IPS-20b (cell line): Measurements from ENCODE around the gene THSD4.
"Not testable (repeated sequence)": the region's sequence is repeated elsewhere in the genome, so short reads cannot be mapped to it uniquely, and the experiment has no call there.

ENCODE experiments used
- H3K27ac ChIP-seq: one replicate; pipeline ENCODE4 v1.5.1; 2013; ENCODE audit warnings: low read length
- H3K27me3 ChIP-seq: 2 replicates; pipeline ENCODE4 v1.6.1; 2013; ENCODE audit warnings: mild to moderate bottlenecking, low read length, inconsistent platforms; ENCODE audit not compliant: insufficient read depth
- H3K36me3 ChIP-seq: 2 replicates; pipeline ENCODE4 v1.6.1; 2013; ENCODE audit warnings: low read depth, mild to moderate bottlenecking, inconsistent platforms, low read length, moderate library complexity; ENCODE audit not compliant: insufficient read depth
- H3K4me1 ChIP-seq: 2 replicates; pipeline ENCODE4 v1.6.1; 2013; ENCODE audit warnings: mild to moderate bottlenecking, control low read depth, inconsistent platforms, low read length, moderate library complexity; ENCODE audit not compliant: insufficient read depth
- H3K4me3 ChIP-seq: 2 replicates; pipeline ENCODE4 v1.5.1; 2013; ENCODE audit warnings: mild to moderate bottlenecking, low read length, inconsistent platforms
- H3K9ac ChIP-seq: 2 replicates; pipeline ENCODE4 v1.6.1; 2013; ENCODE audit warnings: low read depth, mild to moderate bottlenecking, inconsistent platforms, low read length, moderate library complexity
- H3K9me3 ChIP-seq: 2 replicates; pipeline ENCODE4 v1.6.1; 2013; ENCODE audit warnings: mild to moderate bottlenecking, low read depth, low read length, inconsistent platforms; ENCODE audit not compliant: insufficient read depth

Gene THSD4

GRCh38 chr15:71312731-71313460 lies 197.6 kb downstream of the THSD4 start:
- no peaks in the 10 kb centered on the region for H3K36me3 ChIP-seq
- no peaks in the 10 kb centered on the region for H3K27me3 ChIP-seq
- no peak overlapping the region for H3K4me3 ChIP-seq
- peaks cover 6% of the 10 kb centered on the region; the same call in 1 of the 2 replicates for H3K4me1 ChIP-seq
- no peaks in the 10 kb centered on the region for H3K9me3 ChIP-seq
- H3K27ac ChIP-seq, result no peak overlapping the region
- H3K9ac ChIP-seq, result no peak overlapping the region

- H3K4me1 ChIP-seq, result peaks cover 6% of the 10 kb centered on the region; the same call in 1 of the 2 replicates
- no peaks in the 10 kb centered on the region for H3K27me3 ChIP-seq
- H3K9ac ChIP-seq, result no peak overlapping the region
- H3K9me3 ChIP-seq, result no peaks in the 10 kb centered on the region
- H3K36me3 ChIP-seq, result no peaks in the 10 kb centered on the region
- H3K27ac ChIP-seq, result no peak overlapping the region
- H3K4me3 ChIP-seq, result no peak overlapping the region
These were observed 198.5 kb downstream of the THSD4 start for GRCh38 chr15:71313806-71314205.

GRCh38 chr15:71314956-71315537 lies 199.8 kb downstream of the THSD4 start:
- Histone ChIP-seq H3K27me3 (no peaks in the 10 kb centered on the region), H3K36me3 (no peaks in the 10 kb centered on the region), H3K27ac (no peak overlapping the region), H3K4me1 (peaks cover 4% of the 10 kb centered on the region; the same call in 1 of the 2 replicates), H3K9ac (no peak overlapping the region), H3K4me3 (no peak overlapping the region), H3K9me3 (no peaks in the 10 kb centered on the region)

- H3K9me3 ChIP-seq, result no peaks in the 10 kb centered on the region
- H3K9ac ChIP-seq, result no peak overlapping the region
- peaks cover 4% of the 10 kb centered on the region; the same call in 1 of the 2 replicates for H3K4me1 ChIP-seq
- no peak overlapping the region for H3K27ac ChIP-seq
- H3K36me3 ChIP-seq, result no peaks in the 10 kb centered on the region
- H3K4me3 ChIP-seq, result no peak overlapping the region
- H3K27me3 ChIP-seq, result no peaks in the 10 kb centered on the region
These were observed 201.6 kb downstream of the THSD4 start for GRCh38 chr15:71316911-71317310.

- not testable (repeated sequence) for H3K9me3 ChIP-seq, H3K27ac ChIP-seq, H3K36me3 ChIP-seq, H3K27me3 ChIP-seq, H3K4me3 ChIP-seq, H3K4me1 ChIP-seq, H3K9ac ChIP-seq
These were observed 204.2 kb downstream of the THSD4 start for GRCh38 chr15:71319424-71319823.

GRCh38 chr15:71319935-71320334 lies 204.7 kb downstream of the THSD4 start:
- Histone ChIP-seq H3K27me3 (no peaks in the 10 kb centered on the region), H3K9ac (no peak overlapping the region), H3K36me3 (no peaks in the 10 kb centered on the region), H3K9me3 (no peaks in the 10 kb centered on the region), H3K27ac (no peak overlapping the region), H3K4me3 (no peak overlapping the region), H3K4me1 (no peaks in the 10 kb centered on the region)

- Histone ChIP-seq H3K27ac (no peak overlapping the region), H3K4me1 (no peaks in the 10 kb centered on the region), H3K36me3 (no peaks in the 10 kb centered on the region), H3K9me3 (no peaks in the 10 kb centered on the region), H3K4me3 (no peak overlapping the region), H3K27me3 (no peaks in the 10 kb centered on the region), H3K9ac (no peak overlapping the region)
These were observed 207.8 kb downstream of the THSD4 start for GRCh38 chr15:71323082-71323481.

- H3K9me3 ChIP-seq, result no peaks in the 10 kb centered on the region
- no peak overlapping the region for H3K4me3 ChIP-seq
- H3K27ac ChIP-seq, result no peak overlapping the region
- H3K36me3 ChIP-seq, result no peaks in the 10 kb centered on the region
- no peaks in the 10 kb centered on the region for H3K27me3 ChIP-seq
- no peak overlapping the region for H3K9ac ChIP-seq
- no peaks in the 10 kb centered on the region for H3K4me1 ChIP-seq
These were observed 208.3 kb downstream of the THSD4 start for GRCh38 chr15:71323584-71323983.

- no peaks in the 10 kb centered on the region for H3K27me3 ChIP-seq
- H3K9me3 ChIP-seq, result no peaks in the 10 kb centered on the region
- no peaks in the 10 kb centered on the region for H3K4me1 ChIP-seq
- no peaks in the 10 kb centered on the region for H3K36me3 ChIP-seq
- no peak overlapping the region for H3K4me3 ChIP-seq
- no peak overlapping the region for H3K9ac ChIP-seq
- H3K27ac ChIP-seq, result no peak overlapping the region
These were observed 210.2 kb downstream of the THSD4 start for GRCh38 chr15:71325481-71325880.

GRCh38 chr15:71328453-71328852 lies 213.2 kb downstream of the THSD4 start:
- Histone ChIP-seq H3K4me3 (no peak overlapping the region), H3K36me3 (no peaks in the 10 kb centered on the region), H3K9ac (no peak overlapping the region), H3K27me3 (no peaks in the 10 kb centered on the region), H3K27ac (no peak overlapping the region), H3K9me3 (no peaks in the 10 kb centered on the region), H3K4me1 (peaks cover 8% of the 10 kb centered on the region; the same call in 1 of the 2 replicates)

GRCh38 chr15:71329041-71329440 lies 213.8 kb downstream of the THSD4 start:
- H3K4me1 ChIP-seq, result peaks cover 8% of the 10 kb centered on the region; the same call in 1 of the 2 replicates
- no peak overlapping the region for H3K9ac ChIP-seq
- no peak overlapping the region for H3K27ac ChIP-seq
- H3K27me3 ChIP-seq, result no peaks in the 10 kb centered on the region
- no peak overlapping the region for H3K4me3 ChIP-seq
- no peaks in the 10 kb centered on the region for H3K36me3 ChIP-seq
- H3K9me3 ChIP-seq, result no peaks in the 10 kb centered on the region
